ENCODE results near the gene ZNF783.

- TF ChIP-seq CTCF (IDR thresholded peaks at IDR 0.05) (no peak), TEAD1 (CRISPR knock-in tag; IDR thresholded peaks at IDR 0.05) (no peak), ZNF138 (CRISPR knock-in tag; conservative IDR thresholded peaks at IDR 0.05) (no peak), AFF4 (CRISPR knock-in tag; IDR thresholded peaks at IDR 0.05; ENCODE audit: borderline replicate concordance) (no peak), CREM (CRISPR knock-in tag; IDR thresholded peaks at IDR 0.05) (no peak), MAX (CRISPR knock-in tag; IDR thresholded peaks at IDR 0.05) (no peak), ZNF263 (CRISPR knock-in tag; IDR thresholded peaks at IDR 0.05; ENCODE audit: low read depth) (no peak), USF2 (CRISPR knock-in tag; IDR thresholded peaks at IDR 0.05) (no peak)
Measured at GRCh38 chr7:149223761-149224160, 38.2 kb upstream of the ZNF783 start.
